HG03039 (cell line): ENCODE measurements around the gene ADGRG1.

Source experiments
- ATAC-seq: cut with Tn5 transposase; IDR thresholded peaks from one replicate; pipeline ENCODE4 v1.9.1; 2021; ENCODE audit warnings: mild to moderate bottlenecking, moderate library complexity; ENCODE audit not compliant: unreplicated experiment

The ADGRG1 gene

DNA sequence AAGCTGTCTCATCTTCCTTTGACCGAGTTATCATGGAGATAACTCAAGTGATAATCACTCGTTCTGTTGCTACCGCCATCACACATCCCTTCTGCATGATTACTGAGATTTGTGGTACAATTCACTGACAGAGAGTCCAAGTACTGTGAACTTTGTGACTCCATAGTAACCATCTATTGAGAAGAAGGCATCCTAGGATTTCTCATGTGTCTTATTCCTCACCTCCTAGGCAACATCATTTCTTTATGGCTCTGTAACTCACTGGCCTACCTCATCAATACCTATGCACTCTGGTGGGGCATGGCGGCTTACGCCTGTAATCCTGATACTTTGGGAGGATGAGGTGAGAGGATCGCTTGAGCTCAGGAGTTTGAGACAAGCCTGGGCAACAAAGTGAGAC, 85.6 kb downstream of the ADGRG1 start:
- no peak for ATAC-seq
